HL-60 (cell line): Measurements from ENCODE around the gene PRKD1.

Experiments used
- CTCF ChIP-seq: IDR thresholded peaks from one replicate; pipeline ENCODE4 v1.5.1; 2011; ENCODE audit warnings: low read length, control low read depth, inconsistent platforms; ENCODE audit not compliant: insufficient read depth
- GABPA ChIP-seq: IDR thresholded peaks from 2 replicates; pipeline ENCODE4 v1.6.1; 2012; ENCODE audit warnings: low read depth
- POLR2AphosphoS5 ChIP-seq: IDR thresholded peaks from 2 replicates; pipeline ENCODE4 v1.6.1; 2012; ENCODE audit warnings: low read depth
- REST ChIP-seq: IDR thresholded peaks from 2 replicates; pipeline ENCODE4 v1.6.1; 2012; ENCODE audit warnings: low read depth; ENCODE audit not compliant: insufficient replicate concordance
- SPI1 ChIP-seq: IDR thresholded peaks from 2 replicates; pipeline ENCODE4 v1.6.1; 2012; ENCODE audit warnings: low read depth, mild to moderate bottlenecking, borderline replicate concordance

GRCh38 chr14:29926701-29927375 lies 809 bp downstream of the PRKD1 start:
- no peak for TF ChIP-seq CTCF
- no peak for TF ChIP-seq POLR2AphosphoS5
- TF ChIP-seq REST: no peak
- TF ChIP-seq GABPA: no peak
- TF ChIP-seq SPI1: no peak
